Psoas muscle (tissue), 8 donors: ENCODE data around the gene MRPS11. TPM values are rescaled to one million over a fixed set of nuclear protein-coding genes. Genes with fewer than 3 reads are reported as not detected.

Source experiments
- ATAC-seq, 4 donors: fragments of 200-7000 bp; cut with Tn5 transposase; one replicate each; pipeline ENCODE4 v1.9.1; 2020; ENCODE audit warnings: moderate library complexity in 3 of 4, mild to moderate bottlenecking in 2 of 4
- DNase-seq, 2 donors: peaks; one replicate each; pipeline ENCODE4 v3.0.0-alpha.2; 2020
- H3K27ac ChIP-seq: fragments of 200-600 bp; one replicate; pipeline ENCODE4 v1.8.0; 2022
- H3K27me3 ChIP-seq, 3 donors: fragments of 200-600 bp in 1 of 3; one replicate each; pipeline versions ENCODE4 v1.6.1 to v1.8.0; 2013 to 2022; ENCODE audit warnings: low read length in 2 of 3, mild to moderate bottlenecking in 2 of 3, moderate library complexity in 1 of 3; ENCODE audit not compliant: insufficient read depth in 3 of 3
- H3K36me3 ChIP-seq, 2 donors: fragments of 200-600 bp in 1 of 2; one replicate each; pipeline versions ENCODE4 v1.6.1 to v1.8.0; 2013 to 2022; ENCODE audit warnings: low read depth in 1 of 2, mild to moderate bottlenecking in 1 of 2, moderate library complexity in 1 of 2; ENCODE audit not compliant: insufficient read depth in 1 of 2
- H3K4me1 ChIP-seq: fragments of 200-600 bp; one replicate; pipeline ENCODE4 v1.8.0; 2022
- H3K4me3 ChIP-seq: fragments of 200-600 bp; one replicate; pipeline ENCODE4 v1.8.0; 2022; ENCODE audit warnings: mild to moderate bottlenecking
- H3K9me3 ChIP-seq: fragments of 200-600 bp; one replicate; pipeline ENCODE4 v1.8.0; 2022
- CTCF ChIP-seq: fragments of 200-600 bp; IDR thresholded peaks from one replicate; pipeline ENCODE4 v1.8.0; 2022; ENCODE audit warnings: antibody characterized with exemption
- WGBS, 3 donors: extraction: QIAGEN DNeasy Blood & Tissue Kit; methylation state at CpG; one replicate each; pipeline versions ENCODE4 v1.1.6 to v1.1.7; 2013; 5-methylcytosine and 5-hydroxymethylcytosine counted together
- intact Hi-C, 2 donors: fragments of 100-400 bp; cut with DNase I; formaldehyde crosslinking; loops; one replicate each; pipeline versions ENCODE4 v1.11.0 to v1.14.2; 2022
- polyA plus RNA-seq, 3 donors: library from polyadenylated mRNA; stranded (reverse); fragments of 200-250 nt; gene quantifications; one replicate each; pipeline ENCODE4 v1.2.3, GENCODE V29; 2013
- total RNA-seq, 4 donors: library from RNA; stranded (reverse); fragmentation: NEBNext Ultra II Directional in 2 of 4; extraction: Animal tissue kit (Norgen Biotek cat#: 25700) in 2 of 4; gene quantifications; one replicate each; pipeline versions ENCODE4 v1.2.1 to v1.2.4, GENCODE V29; 2021 to 2023
- donor health status: healthy with polysubstance abuse.
- donor health status: DM: no; HTN: no; CAD: no; lungs with moderate emphysema.
- donor health status: Bipolar disorder and iron deficiency.
- donor health status: healthy.
- donor health status: DM: yes; HTN: yes; CAD: no.
- donor health status: DM: no; HTN: no; CAD: no.
- donor health status: DM: no; HTN: no; CAD: no.
- donor health status: DM: yes; HTN: yes; CAD: no.

The MRPS11 gene
- total and polyA plus RNA-seq, 7 donors = 48.4 to 129 (median 62.2) TPM

GRCh38 chr15:88453651-88454050 is 13.9 kb upstream of the MRPS11 start:
- no peak for ATAC-seq
- DNase-seq = no peak

DNA sequence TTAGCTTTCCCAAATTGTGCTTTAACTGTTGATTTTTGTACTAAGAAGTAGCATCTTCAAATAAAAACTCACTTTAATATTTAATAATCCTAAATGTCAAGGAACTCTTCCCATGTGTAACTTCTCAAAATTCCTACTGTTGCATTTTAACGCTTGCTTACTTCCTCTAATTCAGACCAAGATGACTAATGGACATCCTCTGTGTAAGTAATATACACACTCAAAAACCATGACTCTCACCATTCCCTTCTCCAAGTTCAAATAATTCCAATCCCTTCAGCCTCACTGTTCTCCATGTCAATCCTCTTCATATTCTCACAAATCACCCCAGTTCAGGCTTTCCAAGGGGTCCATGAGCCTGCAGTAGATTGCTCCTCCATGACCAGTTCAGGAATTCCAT is 13.3 kb upstream of the MRPS11 start:
- Histone ChIP-seq H3K36me3 (peaks cover 8 to 33% of the 10 kb centered on the region in 2 donors), H3K27ac (no peak overlapping the region), H3K4me1 (no peaks in the 10 kb centered on the region), H3K9me3 (no peaks in the 10 kb centered on the region), H3K4me3 (no peak overlapping the region), H3K27me3 (no peaks in the 10 kb centered on the region)
- DNase-seq (no peak), ATAC-seq (peak in 1 of 4 donors; percentile 4)
- WGBS, 3 donors = 50 to 64% (median 52%) methylated on average over 1 of the region's 1 CpG
- TF ChIP-seq CTCF = no peak
- intact Hi-C loops = loop anchor here in 1 of 2 donors (10.0 kb wide), 1 partner anchor 1829 kb away; no protein-coding TSS in a partner anchor

More at GRCh38 chr15:88453651-88454050, 13.9 kb upstream of the MRPS11 start:
- no peak for TF ChIP-seq CTCF
- H3K4me1 ChIP-seq = no peaks in the 10 kb centered on the region
- H3K4me3 ChIP-seq = no peak overlapping the region
- H3K36me3 ChIP-seq = peaks cover 7 to 27% of the 10 kb centered on the region in 2 donors
- H3K9me3 ChIP-seq = no peaks in the 10 kb centered on the region
- no peak overlapping the region for H3K27ac ChIP-seq
- 39 to 54% (median 41%) methylated on average over 1 of the region's 1 CpG for WGBS, 3 donors
- H3K27me3 ChIP-seq = no peaks in the 10 kb centered on the region
- intact Hi-C loops = loop anchor here in 1 of 2 donors (10.0 kb wide), 1 partner anchor 1829 kb away; no protein-coding TSS in a partner anchor

GRCh38 chr15:88454867-88455810 is 12.4 kb upstream of the MRPS11 start:
- TF ChIP-seq CTCF = peak; percentile 64
- intact Hi-C loops = loop anchor here (5.0 to 10.0 kb wide), 2 partner anchors 157 to 1830 kb away; no protein-coding TSS in a partner anchor
- H3K4me3 ChIP-seq = no peak overlapping the region
- H3K36me3 ChIP-seq = peaks cover 13 to 42% of the 10 kb centered on the region in 2 donors
- no peaks in the 10 kb centered on the region for H3K9me3 ChIP-seq
- 22 to 25% (median 24%) methylated on average over 9 of the region's 9 CpGs for WGBS, 3 donors
- peak; percentile 86 to 94 (median 91) for ATAC-seq
- DNase-seq = peak; percentile 45 to 68
- H3K4me1 ChIP-seq = no peaks in the 10 kb centered on the region
- no peak overlapping the region for H3K27ac ChIP-seq
- H3K27me3 ChIP-seq = no peaks in the 10 kb centered on the region

- ATAC-seq = no peak
- H3K36me3 ChIP-seq = peaks cover 13 to 58% of the 10 kb centered on the region in 2 donors
Measured at GRCh38 chr15:88456733-88457132, 10.8 kb upstream of the MRPS11 start.

More at GRCh38 chr15:88456733-88457132, 10.8 kb upstream of the MRPS11 start:
- intact Hi-C loops = loop anchor here (5.0 to 10.0 kb wide), 2 partner anchors 156 to 1832 kb away; no protein-coding TSS in a partner anchor
- TF ChIP-seq CTCF = no peak
- no peaks in the 10 kb centered on the region for H3K9me3 ChIP-seq
- 94 to 96% (median 94%) methylated on average over 3 of the region's 3 CpGs for WGBS, 3 donors
- H3K27ac ChIP-seq = no peak overlapping the region
- DNase-seq = no peak
- no peaks in the 10 kb centered on the region for H3K4me1 ChIP-seq
- no peak overlapping the region for H3K4me3 ChIP-seq
- H3K27me3 ChIP-seq = no peaks in the 10 kb centered on the region
